ENCODE data around the gene SLC25A11.

SLC25A11 gene

GRCh38 chr17:4903051-4903818, 36.6 kb downstream of the SLC25A11 start, which contains the start of gene CHRNE:
CHRNE (minus strand) TSS chr17:4903098; CDS start chr17:4903063, 35 bp downstream.
- in situ Hi-C loops (cut with HindIII; ENCODE audit: low sequenced_read_pairs): no loop called here
- DNase-seq (ENCODE audit: low read depth): peak; percentile 71
- H3K4me3 ChIP-seq (ENCODE audit: low read depth, low read length): no peak within 1 kb of the TSS
- TF ChIP-seq CTCF (IDR thresholded peaks at IDR 0.05; ENCODE audit: low read depth, low read length, missing control alignments): peak; percentile 75

- in situ Hi-C loops (cut with HindIII; ENCODE audit: low sequenced_read_pairs): no loop called here
- no peak overlapping the region for H3K4me3 ChIP-seq (ENCODE audit: low read depth, low read length)
- no peak for TF ChIP-seq CTCF (IDR thresholded peaks at IDR 0.05; ENCODE audit: low read depth, low read length, missing control alignments)
- no peak for DNase-seq (ENCODE audit: low read depth)
Observed at GRCh38 chr17:4902540-4902939, 37.3 kb downstream of the SLC25A11 start.

- in situ Hi-C loops (cut with HindIII; ENCODE audit: low sequenced_read_pairs): no loop called here
- H3K4me3 ChIP-seq (ENCODE audit: low read depth, low read length): no peak overlapping the region
- DNase-seq (ENCODE audit: low read depth): no peak
Observed at GRCh38 chr17:4901648-4902344, 38.0 kb downstream of the SLC25A11 start.

GRCh38 chr17:4901108-4901647, 38.7 kb downstream of the SLC25A11 start:
- in situ Hi-C loops (cut with HindIII; ENCODE audit: low sequenced_read_pairs): no loop called here
- no peak for TF ChIP-seq CTCF (IDR thresholded peaks at IDR 0.05; ENCODE audit: low read depth, low read length, missing control alignments)
- H3K4me3 ChIP-seq (ENCODE audit: low read depth, low read length): peak overlapping the region; percentile 3
- no peak for DNase-seq (ENCODE audit: low read depth)

More at GRCh38 chr17:4901648-4902344, 38.0 kb downstream of the SLC25A11 start:
- TF ChIP-seq CTCF (IDR thresholded peaks at IDR 0.05; ENCODE audit: low read depth, low read length, missing control alignments): no peak

- H3K4me3 ChIP-seq (ENCODE audit: low read depth, low read length): peak overlapping the region; percentile 5
- no peak for TF ChIP-seq CTCF (IDR thresholded peaks at IDR 0.05; ENCODE audit: low read depth, low read length, missing control alignments)
- in situ Hi-C loops (cut with HindIII; ENCODE audit: low sequenced_read_pairs): no loop called here
- no peak for DNase-seq (ENCODE audit: low read depth)
Observed at GRCh38 chr17:4900231-4901107, 39.4 kb downstream of the SLC25A11 start.

Data from astrocyte of the cerebellum (primary cell).